Iris pigment epithelial cell (primary cell): ENCODE data around the gene BBS1.
A peak's percentile ranks its signal among the peaks of the same experiment; 100 is the strongest.
"Not testable (repeated sequence)": the region's sequence is repeated elsewhere in the genome, so short reads cannot be mapped to it uniquely, and the experiment has no call there.

Experiments
- DNase-seq: peaks from one replicate; pipeline ENCODE4 v3.0.0-alpha.2; 2011; ENCODE audit warnings: low read depth

BBS1 gene

GRCh38 chr11:66524304-66525040 is 14.0 kb downstream of the BBS1 start:
- DNase-seq, result no peak

DNA sequence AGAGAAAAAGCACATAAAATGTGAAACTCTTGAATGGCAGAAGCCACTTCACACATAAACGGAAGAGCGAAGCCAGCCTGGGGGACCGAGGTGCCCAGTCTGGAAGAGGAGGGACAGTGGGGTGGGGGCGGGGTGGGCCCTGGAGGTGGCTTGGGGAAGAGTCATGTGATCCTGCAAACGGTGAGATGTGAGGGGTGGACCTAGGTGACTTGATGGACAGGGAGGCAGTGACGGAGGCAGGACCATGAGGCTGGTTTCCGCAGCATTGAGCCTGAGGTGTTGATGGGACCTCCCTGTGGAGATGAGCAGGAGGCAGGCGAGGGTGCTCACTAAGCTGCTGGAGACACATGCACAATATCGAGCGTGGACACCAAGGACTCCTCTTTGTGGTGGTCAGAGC is 18.6 kb downstream of the BBS1 start:
- DNase-seq, result no peak

DNA sequence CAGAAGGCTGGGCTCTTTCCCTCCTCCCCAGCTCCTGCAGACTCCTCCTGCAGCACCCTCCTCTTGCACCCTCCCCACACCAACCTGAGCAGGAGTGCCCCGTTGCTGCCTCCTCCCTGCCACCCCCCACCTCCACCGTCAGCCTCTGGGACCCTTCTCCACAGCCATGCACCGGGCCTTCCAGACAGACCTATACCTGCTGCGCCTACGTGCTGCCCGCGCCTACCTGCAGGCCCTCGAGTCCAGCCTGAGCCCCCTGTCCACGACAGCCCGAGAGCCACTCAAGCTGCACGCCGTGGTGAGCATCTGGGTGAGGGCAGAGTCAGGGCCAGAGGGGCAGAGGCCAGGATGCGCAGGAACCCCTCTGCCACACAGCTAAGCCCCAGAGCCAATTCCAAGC is 19.2 kb downstream of the BBS1 start:
- no peak for DNase-seq

DNA sequence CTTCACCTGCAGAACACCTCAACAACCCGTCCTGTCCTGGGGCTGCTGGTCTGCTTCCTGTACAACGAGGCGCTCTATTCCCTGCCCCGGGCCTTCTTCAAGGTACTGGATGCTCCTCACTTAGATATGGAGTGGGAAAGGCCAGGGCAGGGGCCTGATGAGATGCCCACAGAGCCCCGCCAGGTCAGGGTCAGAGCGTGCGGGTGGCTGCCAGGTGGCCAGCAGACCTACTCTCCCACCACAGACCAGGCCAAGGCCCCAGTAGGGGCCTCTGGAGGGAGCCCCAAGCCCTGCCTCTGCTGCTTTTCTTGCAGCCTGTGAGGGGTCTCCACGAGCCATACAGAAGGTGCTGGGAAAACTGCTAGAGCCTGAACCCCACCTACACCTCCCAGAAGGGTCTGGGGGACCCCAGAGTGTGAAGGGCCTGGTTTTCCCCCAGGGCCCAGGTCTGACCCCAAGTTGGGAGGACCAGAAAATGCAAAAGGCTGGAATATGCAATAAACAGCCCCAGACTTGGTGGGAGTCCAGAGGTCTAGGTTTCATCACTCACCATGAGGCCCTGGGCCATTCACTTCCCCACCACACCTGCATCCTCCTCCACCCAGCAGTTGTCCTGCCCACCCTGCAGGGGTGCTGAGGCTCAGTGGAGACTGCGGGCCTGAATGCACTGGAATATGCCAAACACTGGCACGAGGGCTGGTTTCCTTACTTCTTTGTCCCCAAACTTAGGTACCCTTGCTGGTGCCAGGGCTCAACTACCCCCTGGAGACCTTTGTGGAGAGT is 20.7 kb downstream of the BBS1 start:
- no peak for DNase-seq

DNA sequence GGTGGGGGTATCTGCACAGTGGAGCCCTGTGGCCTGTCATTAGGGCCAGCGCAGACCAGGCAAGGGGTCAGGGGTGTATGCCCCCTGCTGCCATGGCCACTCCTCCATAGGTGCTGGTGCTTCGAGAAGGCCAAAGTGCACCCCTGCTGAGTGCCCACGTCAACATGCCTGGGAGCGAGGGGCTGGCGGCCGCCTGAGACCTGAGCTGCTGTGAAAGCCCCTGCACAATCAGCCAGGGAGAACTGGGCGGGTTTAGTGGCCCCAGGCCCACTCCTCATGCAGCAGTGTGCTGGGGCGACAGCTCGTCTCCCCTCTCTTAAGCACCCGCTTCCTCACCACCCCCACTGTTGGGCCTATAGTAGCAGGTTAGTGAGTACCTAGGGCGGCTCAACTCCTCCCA is 21.4 kb downstream of the BBS1 start:
- no peak for DNase-seq

- DNase-seq, result no peak
Measured at GRCh38 chr11:66532784-66533183, 22.3 kb downstream of the BBS1 start.

DNA sequence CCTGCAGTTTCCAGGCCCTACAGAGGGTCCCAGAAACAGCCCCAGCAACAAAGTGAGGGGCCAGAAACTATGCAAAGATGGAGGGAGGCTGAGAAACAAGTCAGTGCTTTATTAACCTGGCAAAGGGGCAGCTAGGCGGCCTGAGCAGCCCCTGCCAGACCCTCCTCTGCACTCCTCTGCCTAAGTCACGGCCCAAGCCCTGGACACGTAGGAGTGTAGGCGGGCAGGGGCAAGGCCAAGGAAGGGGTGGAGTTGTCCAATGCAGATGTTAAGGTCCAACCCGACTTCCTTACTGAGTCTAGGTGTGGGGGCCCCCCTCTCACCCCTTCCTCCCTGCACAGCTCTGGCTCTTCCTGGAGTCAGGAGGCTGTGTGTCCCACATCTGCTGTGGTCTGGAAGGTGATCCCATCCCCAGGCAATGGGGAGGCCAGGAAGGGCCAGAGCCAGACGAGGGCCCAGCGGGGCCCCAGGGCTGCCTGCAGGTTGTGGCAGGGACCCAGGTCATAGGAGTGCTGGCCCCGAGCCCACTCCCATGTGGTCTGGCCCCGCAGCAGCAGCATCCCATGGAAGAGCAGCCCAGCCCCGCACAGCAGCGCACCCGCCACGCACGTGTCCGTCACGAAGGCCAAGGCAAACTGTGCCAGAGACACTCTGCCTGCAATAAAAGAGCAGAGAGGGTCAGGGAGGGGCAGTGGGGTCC is 28.9 kb downstream of the BBS1 start:
- no peak for DNase-seq

DNA sequence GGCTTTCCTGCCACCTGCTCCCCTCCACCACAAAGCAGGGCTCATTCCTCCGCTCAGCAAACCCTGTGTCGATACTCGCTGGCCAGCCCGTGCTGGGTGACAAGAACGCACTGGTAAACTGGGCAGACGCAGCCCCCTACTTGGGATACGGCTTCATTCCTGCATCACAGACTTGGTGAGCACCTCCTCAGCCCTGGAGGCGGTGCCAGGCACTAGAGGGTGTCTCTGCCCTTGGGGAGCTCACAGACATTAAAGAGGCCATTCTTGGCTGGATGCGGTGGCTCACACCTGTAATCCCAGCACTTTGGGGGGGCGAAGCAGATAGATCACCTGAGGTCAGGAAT is 29.4 kb downstream of the BBS1 start:
- no peak for DNase-seq

DNA sequence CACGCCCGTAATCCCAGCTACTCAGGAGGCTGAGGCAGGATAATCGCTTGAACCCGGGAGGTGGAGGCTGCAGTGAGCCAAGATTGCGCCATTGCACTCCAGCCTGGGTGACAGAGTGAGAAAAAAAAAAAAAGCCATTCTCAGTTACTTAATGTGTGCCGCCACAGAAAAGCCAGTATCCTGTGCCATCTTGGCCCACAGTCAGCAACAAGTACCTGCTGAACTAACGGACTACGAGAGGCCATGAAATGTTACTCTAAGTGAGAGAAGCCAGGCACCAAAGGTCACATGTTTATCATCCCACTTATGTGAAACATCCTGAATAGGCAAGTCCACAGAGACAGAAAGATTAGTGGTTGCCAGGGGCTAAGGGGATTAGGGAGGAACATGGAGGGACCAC is 30.2 kb downstream of the BBS1 start:
- DNase-seq, result not testable (repeated sequence)

DNA sequence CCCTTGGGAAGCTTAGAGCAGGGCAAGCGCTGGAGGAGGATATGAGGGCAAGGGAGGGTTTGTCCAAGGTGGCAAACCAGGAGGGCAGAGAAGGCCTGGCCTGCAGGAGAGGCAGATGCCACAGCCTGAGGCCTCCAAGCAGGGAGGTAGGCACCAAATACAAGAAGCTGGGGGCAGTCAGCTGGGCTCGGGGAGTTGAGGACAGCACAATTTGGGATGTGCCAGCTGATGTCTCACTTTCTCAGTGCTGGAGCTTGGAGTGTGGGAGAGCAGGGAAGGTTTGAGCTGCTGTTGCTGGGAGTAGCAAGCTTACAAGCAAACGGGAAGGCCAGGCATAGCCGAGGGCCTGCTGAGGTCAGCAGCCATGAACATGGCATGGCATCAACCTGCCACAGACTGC is 31.5 kb downstream of the BBS1 start:
- DNase-seq, result no peak

DNA sequence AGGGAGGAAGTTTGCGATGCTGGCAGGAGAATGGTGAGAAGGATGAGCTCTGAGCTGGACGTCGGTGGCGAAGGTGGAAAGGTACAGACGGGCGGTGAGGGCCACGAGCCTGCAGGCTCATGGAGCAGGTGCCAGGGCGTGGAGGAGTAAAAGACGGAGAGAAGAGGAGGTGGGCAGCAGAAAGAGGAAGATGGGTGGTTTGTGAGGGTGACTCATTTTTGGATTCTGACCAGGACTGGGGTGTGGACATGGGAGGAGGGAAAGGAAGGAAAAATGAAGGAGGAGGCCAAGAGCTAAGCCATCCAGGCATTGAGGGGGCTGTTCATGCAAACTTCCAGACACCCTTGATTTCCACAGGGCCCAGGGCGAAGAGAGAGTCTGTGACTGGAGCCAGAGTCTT is 31.9 kb downstream of the BBS1 start:
- no peak for DNase-seq

DNA sequence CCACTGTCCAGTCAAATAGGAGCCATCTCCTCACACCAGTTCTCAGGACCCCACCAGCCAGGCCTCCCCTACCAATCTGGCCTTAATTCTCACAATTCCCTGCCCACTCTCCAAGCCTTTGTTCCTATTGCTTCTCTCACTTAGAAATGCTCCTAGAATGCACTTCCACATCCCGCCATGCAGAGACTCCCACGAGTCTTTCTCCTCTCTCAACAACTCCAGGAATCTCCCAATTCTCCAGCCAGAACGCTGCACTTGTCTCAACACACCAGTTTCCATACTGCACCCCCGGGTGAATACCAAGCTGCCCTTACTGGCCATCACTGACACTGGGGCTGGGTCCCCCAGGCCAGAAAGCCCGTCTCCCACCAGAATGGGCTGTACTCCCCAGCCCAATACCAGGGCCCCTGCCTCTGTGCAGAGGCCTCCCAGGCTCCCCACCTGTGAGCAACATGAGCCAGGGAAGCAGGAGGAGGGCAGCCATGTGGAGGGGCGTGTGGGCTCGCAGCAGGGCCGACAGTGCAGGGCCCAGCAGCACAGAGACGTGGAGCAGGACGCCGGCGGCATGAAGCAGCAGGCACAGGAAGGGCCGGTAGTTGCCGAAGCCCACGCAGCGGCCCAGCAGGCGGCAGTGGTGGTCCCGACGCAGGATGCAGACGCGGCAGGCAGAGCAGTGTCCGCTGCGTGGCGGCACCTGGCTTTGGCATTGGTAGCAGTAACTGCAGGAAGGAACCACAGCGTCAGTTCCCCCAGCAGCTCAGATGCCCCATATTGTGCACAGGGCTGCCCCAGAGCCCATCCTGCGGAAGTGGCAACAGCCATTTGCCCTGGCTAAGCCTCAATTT is 33.0 kb downstream of the BBS1 start:
- peak; percentile 63 for DNase-seq

GRCh38 chr11:66544952-66545351 is 34.5 kb downstream of the BBS1 start:
- DNase-seq, result not testable (repeated sequence)

- peak; percentile 98 for DNase-seq
Measured at GRCh38 chr11:66545701-66546367, 35.4 kb downstream of the BBS1 start, which contains the start of gene ZDHHC24. ZDHHC24 (minus strand) TSS chr11:66546048; CDS start chr11:66546003, 45 bp downstream.

- DNase-seq, result peak; percentile 31
Measured at GRCh38 chr11:66546368-66546965, 36.0 kb downstream of the BBS1 start, which contains the start of gene ACTN3. ACTN3 (plus strand) TSS chr11:66546903; CDS start chr11:66546938, 35 bp downstream.

GRCh38 chr11:66546966-66547661 is 36.7 kb downstream of the BBS1 start:
- DNase-seq, result no peak

GRCh38 chr11:66547662-66548009 is 37.2 kb downstream of the BBS1 start:
- no peak for DNase-seq

GRCh38 chr11:66548041-66548440 is 37.6 kb downstream of the BBS1 start:
- no peak for DNase-seq

GRCh38 chr11:66548774-66549630 is 38.6 kb downstream of the BBS1 start:
- DNase-seq, result no peak
